Measurements from ENCODE around the gene ARPC1B. TPM values are rescaled to one million over a fixed set of nuclear protein-coding genes. Genes with fewer than 3 reads are reported as not detected.

The ARPC1B gene
- total and polyA plus RNA-seq, 9 of the 15 experiments (the other 6 are each of a cell fraction or from before 2014, with no cell fraction given), result 6.7 to 357 (median 211) TPM

GRCh38 chr7:99325592-99326407 is 48.7 kb upstream of the ARPC1B start, which contains the start of gene ARPC1A (continued):
- TF ChIP-seq LARP7 (IDR thresholded peaks at IDR 0.05) (no peak), E2F8 (IDR thresholded peaks at IDR 0.05; ENCODE audit: low read depth, partially characterized antibody) (peak; percentile 80), XRCC4 (IDR thresholded peaks at IDR 0.05; ENCODE audit: extremely low read depth, insufficient read depth, insufficient read length) (no peak), ZNF121 (CRISPR knock-in tag; conservative IDR thresholded peaks at IDR 0.05) (no peak), ZNF639 (CRISPR knock-in tag; conservative IDR thresholded peaks at IDR 0.05 in 1 of 2, IDR thresholded peaks at IDR 0.05 in 1 of 2) (0 out of 4 replicates have a peak, but pooled peaks of 1 of the 2 experiments have one; percentile 28), ZNF232 (CRISPR knock-in tag; IDR thresholded peaks at IDR 0.05) (no peak), GATA2 (CRISPR knock-in tag; IDR thresholded peaks at IDR 0.05) (no peak), FOS (IDR thresholded peaks at IDR 0.05; ENCODE audit: extremely low read depth, insufficient read length) (no peak), RERE (CRISPR knock-in tag; IDR thresholded peaks at IDR 0.05; ENCODE audit: borderline replicate concordance) (no peak), ZNF444 (CRISPR knock-in tag; IDR thresholded peaks at IDR 0.05) (no peak), BACH1 (tag; IDR thresholded peaks at IDR 0.05) (no peak), E2F1 (CRISPR knock-in tag; IDR thresholded peaks at IDR 0.05) (peak; percentile 81), NCOA6 (IDR thresholded peaks at IDR 0.05) (no peak), USF2 (CRISPR knock-in tag; IDR thresholded peaks at IDR 0.05) (no peak), ZNF133 (CRISPR knock-in tag; IDR thresholded peaks at IDR 0.05) (no peak)

All from K562 (cell line).